ENCODE measurements around the gene HABP2.

GRCh38 chr10:113625461-113626186, 72.8 kb downstream of the HABP2 start:
- no peak for TF ChIP-seq ZNF24 (IDR thresholded peaks at IDR 0.05)
- TF ChIP-seq, protein P1, sequence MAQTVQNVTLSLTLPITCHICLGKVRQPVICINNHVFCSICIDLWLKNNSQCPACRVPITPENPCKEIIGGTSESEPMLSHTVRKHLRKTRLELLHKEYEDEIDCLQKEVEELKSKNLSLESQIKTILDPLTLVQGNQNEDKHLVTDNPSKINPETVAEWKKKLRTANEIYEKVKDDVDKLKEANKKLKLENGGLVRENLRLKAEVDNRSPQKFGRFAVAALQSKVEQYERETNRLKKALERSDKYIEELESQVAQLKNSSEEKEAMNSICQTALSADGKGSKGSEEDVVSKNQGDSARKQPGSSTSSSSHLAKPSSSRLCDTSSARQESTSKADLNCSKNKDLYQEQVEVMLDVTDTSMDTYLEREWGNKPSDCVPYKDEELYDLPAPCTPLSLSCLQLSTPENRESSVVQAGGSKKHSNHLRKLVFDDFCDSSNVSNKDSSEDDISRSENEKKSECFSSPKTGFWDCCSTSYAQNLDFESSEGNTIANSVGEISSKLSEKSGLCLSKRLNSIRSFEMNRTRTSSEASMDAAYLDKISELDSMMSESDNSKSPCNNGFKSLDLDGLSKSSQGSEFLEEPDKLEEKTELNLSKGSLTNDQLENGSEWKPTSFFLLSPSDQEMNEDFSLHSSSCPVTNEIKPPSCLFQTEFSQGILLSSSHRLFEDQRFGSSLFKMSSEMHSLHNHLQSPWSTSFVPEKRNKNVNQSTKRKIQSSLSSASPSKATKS (CRISPR knock-in tag; IDR thresholded peaks at IDR 0.05): no peak
